HG03060 (cell line): Measurements from ENCODE around the gene ELMO3.

Experiments used
- ATAC-seq: cut with Tn5 transposase; IDR thresholded peaks from one replicate; pipeline ENCODE4 v1.9.1; 2021; ENCODE audit warnings: low read depth, moderate number of reproducible peaks; ENCODE audit not compliant: unreplicated experiment

Gene ELMO3

GRCh38 chr16:67193536-67193935 lies 5.4 kb upstream of the ELMO3 start:
- no peak for ATAC-seq

GRCh38 chr16:67194260-67194659 lies 4.7 kb upstream of the ELMO3 start:
- no peak for ATAC-seq

- no peak for ATAC-seq
Observed at GRCh38 chr16:67195676-67196075, 3.3 kb upstream of the ELMO3 start.

- ATAC-seq: no peak
Observed at GRCh38 chr16:67196881-67197280, 2.0 kb upstream of the ELMO3 start.

GRCh38 chr16:67197704-67198103 lies 1.2 kb upstream of the ELMO3 start:
- no peak for ATAC-seq

- no peak for ATAC-seq
Observed at GRCh38 chr16:67198238-67198734, 645 bp upstream of the ELMO3 start.

- ATAC-seq: no peak
Observed at GRCh38 chr16:67199808-67200198, 872 bp downstream of the ELMO3 start.

GRCh38 chr16:67200491-67200890 lies 1.6 kb downstream of the ELMO3 start:
- ATAC-seq: no peak

GRCh38 chr16:67201411-67202345 lies 2.7 kb downstream of the ELMO3 start:
- no peak for ATAC-seq

- no peak for ATAC-seq
Observed at GRCh38 chr16:67202426-67202825, 3.5 kb downstream of the ELMO3 start.

GRCh38 chr16:67202956-67203493 lies 4.1 kb downstream of the ELMO3 start:
- ATAC-seq: no peak

GRCh38 chr16:67204076-67204475 lies 5.1 kb downstream of the ELMO3 start:
- ATAC-seq: no peak

- no peak for ATAC-seq
Observed at GRCh38 chr16:67206129-67206837, 7.4 kb downstream of the ELMO3 start.

GRCh38 chr16:67206838-67207248 lies 7.9 kb downstream of the ELMO3 start:
- ATAC-seq: no peak

- ATAC-seq: no peak
Observed at GRCh38 chr16:67207249-67208091, 8.5 kb downstream of the ELMO3 start.

- no peak for ATAC-seq
Observed at GRCh38 chr16:67208154-67208896, 9.4 kb downstream of the ELMO3 start.

GRCh38 chr16:67209565-67209964 lies 10.6 kb downstream of the ELMO3 start:
- no peak for ATAC-seq

GRCh38 chr16:67210069-67210937 lies 11.4 kb downstream of the ELMO3 start:
- ATAC-seq: no peak

- ATAC-seq: no peak
Observed at GRCh38 chr16:67211674-67212073, 12.7 kb downstream of the ELMO3 start.
